Spleen (tissue), 11 donors: ENCODE measurements around the gene LYRM4. TPM values are rescaled to one million over a fixed set of nuclear protein-coding genes. Genes with fewer than 3 reads are reported as not detected.

Experiments used
- DNase-seq: peaks from one replicate; pipeline ENCODE4 v3.0.0-alpha.2; 2020
- H3K27ac ChIP-seq, 8 donors: fragments of 200-600 bp; sonication (generic) in 7 of 8; 1 replicate in 4 of 8; 2 replicates in 4 of 8; pipeline versions ENCODE4 v1.5.0 to v1.8.0; 2016 to 2021; ENCODE audit warnings: inconsistent platforms in 4 of 8, mild to moderate bottlenecking in 4 of 8, moderate library complexity in 1 of 8
- H3K27me3 ChIP-seq, 7 donors: fragments of 200-600 bp; sonication (generic) in 6 of 7; replicated peaks in 1 of 7; 1 replicate in 4 of 7; 2 replicates in 3 of 7; pipeline versions ENCODE4 v1.5.0 to v1.8.0; 2016 to 2021; ENCODE audit warnings: inconsistent platforms in 3 of 7, mild to moderate bottlenecking in 1 of 7
- H3K36me3 ChIP-seq, 6 donors: fragments of 200-600 bp; sonication (generic) in 5 of 6; 1 replicate in 4 of 6; 2 replicates in 2 of 6; pipeline versions ENCODE4 v1.5.0 to v1.8.0; 2016 to 2021; ENCODE audit warnings: inconsistent platforms in 2 of 6
- H3K4me1 ChIP-seq, 6 donors: fragments of 200-600 bp; sonication (generic) in 5 of 6; 1 replicate in 3 of 6; 2 replicates in 3 of 6; pipeline versions ENCODE4 v1.5.0 to v1.8.0; 2016 to 2021; ENCODE audit warnings: inconsistent platforms in 3 of 6
- H3K4me3 ChIP-seq, 8 donors: fragments of 200-600 bp; sonication (generic) in 7 of 8; 1 replicate in 4 of 8; 2 replicates in 4 of 8; pipeline versions ENCODE4 v1.5.0 to v1.8.0; 2016 to 2021; ENCODE audit warnings: inconsistent platforms in 4 of 8, mild to moderate bottlenecking in 4 of 8, moderate library complexity in 2 of 8
- H3K9me3 ChIP-seq, 8 donors: fragments of 200-600 bp; sonication (generic) in 7 of 8; 1 replicate in 4 of 8; 2 replicates in 4 of 8; pipeline versions ENCODE4 v1.5.0 to v1.8.0; 2016 to 2021; ENCODE audit warnings: inconsistent platforms in 4 of 8
- CTCF ChIP-seq, 11 experiments: fragments of 200-600 bp in 7 of 11; fragments of 450-650 bp in 4 of 11; sonication (generic) in 4 of 11; IDR thresholded peaks in 8 of 11; conservative IDR thresholded peaks in 3 of 11; 1 replicate in 7 of 11; 2 replicates in 4 of 11; pipeline versions ENCODE4 v1.4.0 to v1.8.0; 2016 to 2021; ENCODE audit warnings: antibody characterized with exemption in 11 of 11, inconsistent platforms in 4 of 11, mild to moderate bottlenecking in 1 of 11
- POLR2A ChIP-seq, 3 donors: fragments of 450-650 bp; IDR thresholded peaks; one replicate each; pipeline ENCODE4 v1.5.1; 2017; ENCODE audit warnings: antibody characterized with exemption in 3 of 3, mild to moderate bottlenecking in 1 of 3
- POLR2AphosphoS5 ChIP-seq, 3 donors: sonication (generic); formaldehyde crosslinking; IDR thresholded peaks; one replicate each; pipeline ENCODE4 v1.5.1; 2017; ENCODE audit warnings: antibody characterized with exemption in 3 of 3
- WGBS, 5 donors: extraction: QIAGEN DNeasy Blood & Tissue Kit in 3 of 5; methylation state at CpG; one replicate each; pipeline versions ENCODE4 v1.1.5 to v1.1.7; 2013 to 2018; 5-methylcytosine and 5-hydroxymethylcytosine counted together
- intact Hi-C: fragments of 100-400 bp; cut with DNase I; formaldehyde crosslinking; loops from one replicate; pipeline ENCODE4 v1.15.0; 2023; ENCODE audit warnings: low total_unique reads
- polyA plus RNA-seq, 3 donors: library from polyadenylated mRNA; stranded (reverse); fragments of 200-250 nt; gene quantifications; one replicate each; pipeline ENCODE4 v1.2.1, GENCODE V29; 2013
- total RNA-seq, 7 donors: library from RNA; depleted of rRNA in 3 of 7; stranded (reverse); fragments of >200 nt in 3 of 7; fragmentation: NEBNext Ultra II Directional in 4 of 7; extraction: Animal tissue kit (Norgen Biotek cat#: 25700) in 4 of 7; gene quantifications; one replicate each; pipeline versions ENCODE4 v1.1.0 to v1.2.1, GENCODE V29; 2016 to 2021
- donor health status: healthy with polysubstance abuse.
- donor health status: DM: no; HTN: no; CAD: no; lungs with moderate emphysema.
- donor health status: DM: no; HTN: no; CAD: no.
- donor health status: Bipolar disorder and iron deficiency.
- donor health status: healthy.
- donor health status: DM: no; HTN: no; CAD: no.
- donor health status: DM: yes; HTN: yes; CAD: no.

LYRM4 gene
- total and polyA plus RNA-seq, 10 donors: 32.1 to 58.1 (median 38.7) TPM

- Histone ChIP-seq H3K4me1 (no peaks in the 10 kb centered on the region), H3K4me3 (no peak overlapping the region), H3K27me3 (no peaks in the 10 kb centered on the region), H3K9me3 (no peaks in the 10 kb centered on the region), H3K27ac (no peak overlapping the region), H3K36me3 (no peaks in the 10 kb centered on the region)
- TF ChIP-seq CTCF (IDR thresholded peaks at IDR 0.05 in 8 of 11, conservative IDR thresholded peaks at IDR 0.05 in 3 of 11) (no peak), POLR2A (IDR thresholded peaks at IDR 0.05) (no peak), POLR2AphosphoS5 (IDR thresholded peaks at IDR 0.05) (no peak)
- 93 to 96% (median 94%) methylated on average over 7 of the region's 7 CpGs for WGBS, 5 donors
- intact Hi-C loops: no loop called here
- peak; percentile 29 for DNase-seq
These were observed 159.9 kb downstream of the LYRM4 start for GRCh38 chr6:5100806-5101205.

GRCh38 chr6:5099537-5099936 lies 161.2 kb downstream of the LYRM4 start:
- DNase-seq: no peak
- Histone ChIP-seq H3K9me3 (no peaks in the 10 kb centered on the region), H3K4me1 (peaks cover 0 to 6% (median 0%) of the 10 kb centered on the region in 6 donors), H3K4me3 (no peak overlapping the region), H3K36me3 (no peaks in the 10 kb centered on the region), H3K27ac (no peak overlapping the region), H3K27me3 (no peaks in the 10 kb centered on the region)
- intact Hi-C loops: no loop called here
- TF ChIP-seq CTCF (IDR thresholded peaks at IDR 0.05 in 8 of 11, conservative IDR thresholded peaks at IDR 0.05 in 3 of 11) (no peak), POLR2A (IDR thresholded peaks at IDR 0.05) (no peak), POLR2AphosphoS5 (IDR thresholded peaks at IDR 0.05) (no peak)
- 80 to 98% (median 95%) methylated on average over 3 of the region's 3 CpGs for WGBS, 5 donors

GRCh38 chr6:5098501-5099270 lies 162.1 kb downstream of the LYRM4 start:
- peaks cover 0 to 6% (median 0%) of the 10 kb centered on the region in 6 donors for H3K4me1 ChIP-seq
- H3K27ac ChIP-seq: no peak overlapping the region
- DNase-seq: no peak
- no peak overlapping the region for H3K4me3 ChIP-seq
- no peaks in the 10 kb centered on the region for H3K36me3 ChIP-seq
- H3K9me3 ChIP-seq: no peaks in the 10 kb centered on the region
- intact Hi-C loops: no loop called here
- whole genome bisulfite sequencing, 5 donors: 87 to 95% (median 90%) methylated on average over 14 of the region's 14 CpGs
- H3K27me3 ChIP-seq: peaks cover 0 to 5% (median 0%) of the 10 kb centered on the region in 7 donors
- no peak for TF ChIP-seq POLR2A (IDR thresholded peaks at IDR 0.05)

- Histone ChIP-seq H3K4me3 (no peak overlapping the region), H3K36me3 (no peaks in the 10 kb centered on the region), H3K27ac (no peak overlapping the region), H3K27me3 (peaks cover 0 to 6% (median 0%) of the 10 kb centered on the region in 7 donors), H3K9me3 (no peaks in the 10 kb centered on the region), H3K4me1 (peaks cover 0 to 8% (median 0%) of the 10 kb centered on the region in 6 donors)
- TF ChIP-seq POLR2A (IDR thresholded peaks at IDR 0.05) (no peak), CTCF (IDR thresholded peaks at IDR 0.05 in 8 of 11, conservative IDR thresholded peaks at IDR 0.05 in 3 of 11) (no peak), POLR2AphosphoS5 (IDR thresholded peaks at IDR 0.05) (no peak)
- DNase-seq: no peak
- intact Hi-C loops: no loop called here
- WGBS, 5 donors: 41 to 63% (median 50%) methylated on average over 2 of the region's 2 CpGs
These were observed 164.3 kb downstream of the LYRM4 start for GRCh38 chr6:5096482-5096881.
